Neural cell (in vitro differentiated cells): ENCODE measurements around the gene CRCP. TPM values are rescaled to one million over a fixed set of nuclear protein-coding genes. Genes with fewer than 3 reads are reported as not detected.
"Not testable (repeated sequence)": the region's sequence is repeated elsewhere in the genome, so short reads cannot be mapped to it uniquely, and the experiment has no call there.

Source experiments
- H2AFZ ChIP-seq: fragments of 200-600, 300-800 bp; sonication (generic), shearing (Covaris generic); 2 replicates; pipeline ENCODE4 v1.6.0; 2014; ENCODE audit warnings: low read depth, mild to moderate bottlenecking, antibody characterized with exemption, low read length, moderate library complexity
- H3F3A ChIP-seq: fragments of 200-600 bp; shearing (Covaris generic); 2 replicates; pipeline ENCODE4 v1.6.1; 2016; ENCODE audit warnings: mild to moderate bottlenecking, moderate library complexity, mixed read lengths, antibody characterized with exemption, low read length; ENCODE audit not compliant: insufficient read depth, poor library complexity, severe bottlenecking
- H3K27ac ChIP-seq: fragments of 200-600, 300-800 bp; sonication (generic), shearing (Covaris generic); 2 replicates; pipeline ENCODE4 v1.5.1; 2014; ENCODE audit warnings: mild to moderate bottlenecking, low read length, moderate library complexity
- H3K27me3 ChIP-seq: fragments of 300-800, 200-600 bp; sonication (generic), shearing (Covaris generic); 2 replicates; pipeline ENCODE4 v1.6.0; 2014; ENCODE audit warnings: mild to moderate bottlenecking, low read depth, low read length, moderate library complexity; ENCODE audit not compliant: insufficient read depth
- H3K36me3 ChIP-seq: fragments of 300-800, 200-600 bp; sonication (generic), shearing (Covaris generic); 2 replicates; pipeline ENCODE4 v1.5.1; 2014; ENCODE audit warnings: mild to moderate bottlenecking, antibody characterized with exemption, low read length, moderate library complexity; ENCODE audit not compliant: insufficient read depth
- H3K4me2 ChIP-seq: fragments of 300-800, 200-600 bp; sonication (generic), shearing (Covaris generic); 2 replicates; pipeline ENCODE4 v1.6.0; 2014; ENCODE audit warnings: mild to moderate bottlenecking, low read length
- H3K4me3 ChIP-seq: fragments of 300-800, 200-600 bp; sonication (generic), shearing (Covaris generic); 2 replicates; pipeline ENCODE4 v1.5.1; 2014; ENCODE audit warnings: mild to moderate bottlenecking, low read length, moderate library complexity
- H3K79me2 ChIP-seq: fragments of 200-600 bp; shearing (Covaris generic); replicated peaks from 2 replicates; pipeline ENCODE4 v1.6.0; 2014; ENCODE audit warnings: mild to moderate bottlenecking, low read length, moderate library complexity; ENCODE audit not compliant: insufficient read depth
- H3K9ac ChIP-seq: fragments of 300-800, 200-600 bp; sonication (generic), shearing (Covaris generic); 2 replicates; pipeline ENCODE4 v1.6.1; 2016; ENCODE audit warnings: mild to moderate bottlenecking, low read length, mixed read lengths
- H3K9me2 ChIP-seq: fragments of 200-600 bp; shearing (Covaris generic); 2 replicates; pipeline ENCODE4 v1.6.1; 2016; ENCODE audit warnings: mild to moderate bottlenecking, low read length, mixed read lengths; ENCODE audit not compliant: insufficient read depth
- H3K9me3 ChIP-seq: fragments of 200-600, 300-800 bp; sonication (generic), shearing (Covaris generic); 2 replicates; pipeline ENCODE4 v1.6.1; 2016; ENCODE audit warnings: mild to moderate bottlenecking, mixed run types, low read length, moderate library complexity, mixed read lengths
- H4K20me1 ChIP-seq: fragments of 200-600 bp; shearing (Covaris generic); 2 replicates; pipeline ENCODE4 v1.6.1; 2016; ENCODE audit warnings: mild to moderate bottlenecking, mixed run types; ENCODE audit not compliant: insufficient read depth
- EP300 ChIP-seq: fragments of 450-650 bp; conservative IDR thresholded peaks from 2 replicates; pipeline ENCODE4 v1.6.1; 2014; ENCODE audit warnings: antibody characterized with exemption, mild to moderate bottlenecking, moderate library complexity; ENCODE audit not compliant: poor library complexity, severe bottlenecking
- EZH2 ChIP-seq: fragments of 200-600, 300-800 bp; shearing (Covaris generic), sonication (generic); IDR thresholded peaks from 2 replicates; pipeline ENCODE4 v1.6.1; 2014; ENCODE audit warnings: antibody characterized with exemption, low read length, borderline replicate concordance, mild to moderate bottlenecking; ENCODE audit not compliant: insufficient read depth, poor library complexity, severe bottlenecking
- MXI1 ChIP-seq: fragments of 450-650 bp; conservative IDR thresholded peaks from 2 replicates; pipeline ENCODE4 v1.6.1; 2014; ENCODE audit warnings: antibody characterized with exemption, mild to moderate bottlenecking; ENCODE audit not compliant: poor library complexity, severe bottlenecking
- POLR2AphosphoS5 ChIP-seq: IDR thresholded peaks from 2 replicates; pipeline ENCODE4 v1.6.1; 2012
- RAD21 ChIP-seq: fragments of 450-650 bp; conservative IDR thresholded peaks from 2 replicates; pipeline ENCODE4 v1.6.1; 2014; ENCODE audit warnings: antibody characterized with exemption, mild to moderate bottlenecking, moderate library complexity
- SMC3 ChIP-seq: fragments of 450-650 bp; conservative IDR thresholded peaks from 2 replicates; pipeline ENCODE4 v1.6.1; 2014; ENCODE audit warnings: antibody characterized with exemption, mild to moderate bottlenecking, moderate library complexity; ENCODE audit not compliant: poor library complexity
- TAF1 ChIP-seq: IDR thresholded peaks from 2 replicates; pipeline ENCODE4 v1.6.1; 2012; ENCODE audit warnings: low read depth
- polyA plus RNA-seq: library from polyadenylated mRNA; depleted of rRNA; stranded (reverse); fragments of >200 nt; gene quantifications from 2 replicates; pipeline ENCODE4 v1.2.3, GENCODE V29; 2014
- TF ChIP-seq, protein P1 (sequence below): fragments of 450-650 bp; IDR thresholded peaks from 2 replicates; pipeline ENCODE4 v1.5.1; 2014; ENCODE audit warnings: antibody characterized with exemption, mild to moderate bottlenecking, moderate library complexity; ENCODE audit not compliant: poor library complexity, severe bottlenecking
- TF ChIP-seq, protein P2 (sequence below): IDR thresholded peaks from 2 replicates; pipeline ENCODE4 v1.6.1; 2012; ENCODE audit warnings: borderline replicate concordance

Gene CRCP
- polyA plus RNA-seq, 1 donor from 2014 or later = 53.6 TPM

DNA sequence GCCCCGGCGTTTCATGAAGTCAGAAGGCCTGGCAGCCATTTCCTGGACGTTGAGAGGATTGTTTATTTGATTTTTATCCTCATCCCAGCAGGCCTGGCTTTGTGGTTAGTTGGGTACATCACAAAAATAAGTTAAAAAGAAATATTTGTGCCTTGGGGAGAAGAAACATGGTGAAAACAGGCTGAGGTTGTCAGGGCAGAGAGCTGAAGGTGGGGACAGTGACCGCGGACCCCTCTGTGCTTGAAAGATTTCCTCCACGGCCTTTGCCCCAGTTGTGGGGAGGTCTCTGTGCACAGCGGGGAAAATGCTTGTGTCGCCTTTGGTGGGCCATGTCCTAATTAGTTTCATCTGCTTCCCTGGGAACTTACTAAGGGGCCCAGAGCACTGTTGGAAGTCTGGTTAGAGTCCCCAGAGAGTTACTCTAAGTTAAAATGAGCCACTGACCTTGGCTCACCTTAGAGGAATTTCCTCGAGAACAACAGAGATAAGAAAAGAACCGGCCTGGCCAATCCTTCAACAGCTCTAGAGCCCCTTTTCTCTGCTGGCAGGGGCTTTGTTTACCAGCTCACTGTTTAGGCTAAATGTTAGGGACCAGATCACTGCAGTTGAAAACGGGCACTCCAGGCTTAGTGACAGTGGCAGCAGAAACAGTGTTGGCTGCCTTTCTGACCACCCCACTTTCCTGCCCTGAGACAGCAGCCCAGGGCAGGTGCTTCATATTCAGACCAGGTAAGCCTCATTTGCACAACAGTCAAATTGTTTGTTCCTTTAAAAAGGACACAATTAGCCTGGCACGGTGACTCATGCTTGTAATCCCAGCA lies 37.9 kb downstream of the CRCP start:
- Histone ChIP-seq H3K9me2 (no peaks in the 10 kb centered on the region), H3K4me3 (no peak overlapping the region), H3F3A (no peaks in the 10 kb centered on the region), H4K20me1 (no peaks in the 10 kb centered on the region), H3K27ac (no peak overlapping the region), H2AFZ (no peak overlapping the region), H3K9me3 (no peaks in the 10 kb centered on the region), H3K79me2 (no peaks in the 10 kb centered on the region), H3K9ac (no peak overlapping the region), H3K36me3 (peaks cover 14% of the 10 kb centered on the region), H3K4me2 (no peak overlapping the region), H3K27me3 (no peaks in the 10 kb centered on the region)
- TF ChIP-seq, protein P1, sequence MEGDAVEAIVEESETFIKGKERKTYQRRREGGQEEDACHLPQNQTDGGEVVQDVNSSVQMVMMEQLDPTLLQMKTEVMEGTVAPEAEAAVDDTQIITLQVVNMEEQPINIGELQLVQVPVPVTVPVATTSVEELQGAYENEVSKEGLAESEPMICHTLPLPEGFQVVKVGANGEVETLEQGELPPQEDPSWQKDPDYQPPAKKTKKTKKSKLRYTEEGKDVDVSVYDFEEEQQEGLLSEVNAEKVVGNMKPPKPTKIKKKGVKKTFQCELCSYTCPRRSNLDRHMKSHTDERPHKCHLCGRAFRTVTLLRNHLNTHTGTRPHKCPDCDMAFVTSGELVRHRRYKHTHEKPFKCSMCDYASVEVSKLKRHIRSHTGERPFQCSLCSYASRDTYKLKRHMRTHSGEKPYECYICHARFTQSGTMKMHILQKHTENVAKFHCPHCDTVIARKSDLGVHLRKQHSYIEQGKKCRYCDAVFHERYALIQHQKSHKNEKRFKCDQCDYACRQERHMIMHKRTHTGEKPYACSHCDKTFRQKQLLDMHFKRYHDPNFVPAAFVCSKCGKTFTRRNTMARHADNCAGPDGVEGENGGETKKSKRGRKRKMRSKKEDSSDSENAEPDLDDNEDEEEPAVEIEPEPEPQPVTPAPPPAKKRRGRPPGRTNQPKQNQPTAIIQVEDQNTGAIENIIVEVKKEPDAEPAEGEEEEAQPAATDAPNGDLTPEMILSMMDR = no peak

DNA sequence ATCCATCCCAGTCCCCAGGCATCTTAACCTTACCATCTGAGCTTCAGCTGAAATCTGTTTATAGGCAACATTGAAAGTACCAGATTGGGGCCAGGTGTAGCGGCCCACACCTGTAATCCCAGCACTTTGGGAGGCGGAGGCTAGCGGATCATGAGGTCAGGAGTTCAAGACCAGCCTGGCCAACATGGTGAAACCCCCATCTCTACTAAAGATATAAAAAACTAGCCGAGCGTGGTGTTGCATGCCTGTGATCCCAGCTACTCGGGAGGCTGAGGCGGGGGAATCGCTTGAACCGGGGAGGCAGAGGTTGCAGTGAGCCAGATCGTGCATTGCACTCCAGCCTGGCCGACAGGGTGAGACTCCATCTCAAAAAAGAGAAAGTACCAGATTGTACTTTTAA lies 39.0 kb downstream of the CRCP start:
- Histone ChIP-seq H3F3A (no peaks in the 10 kb centered on the region), H3K9ac (no peak overlapping the region), H4K20me1 (no peaks in the 10 kb centered on the region), H3K27ac (no peak overlapping the region), H3K27me3 (no peaks in the 10 kb centered on the region), H3K9me3 (no peaks in the 10 kb centered on the region), H2AFZ (no peak overlapping the region), H3K36me3 (peaks cover 10% of the 10 kb centered on the region), H3K4me3 (no peak overlapping the region), H3K79me2 (no peaks in the 10 kb centered on the region), H3K9me2 (no peaks in the 10 kb centered on the region), H3K4me2 (no peak overlapping the region)
- no peak for TF ChIP-seq SMC3
- TF ChIP-seq, protein P2, sequence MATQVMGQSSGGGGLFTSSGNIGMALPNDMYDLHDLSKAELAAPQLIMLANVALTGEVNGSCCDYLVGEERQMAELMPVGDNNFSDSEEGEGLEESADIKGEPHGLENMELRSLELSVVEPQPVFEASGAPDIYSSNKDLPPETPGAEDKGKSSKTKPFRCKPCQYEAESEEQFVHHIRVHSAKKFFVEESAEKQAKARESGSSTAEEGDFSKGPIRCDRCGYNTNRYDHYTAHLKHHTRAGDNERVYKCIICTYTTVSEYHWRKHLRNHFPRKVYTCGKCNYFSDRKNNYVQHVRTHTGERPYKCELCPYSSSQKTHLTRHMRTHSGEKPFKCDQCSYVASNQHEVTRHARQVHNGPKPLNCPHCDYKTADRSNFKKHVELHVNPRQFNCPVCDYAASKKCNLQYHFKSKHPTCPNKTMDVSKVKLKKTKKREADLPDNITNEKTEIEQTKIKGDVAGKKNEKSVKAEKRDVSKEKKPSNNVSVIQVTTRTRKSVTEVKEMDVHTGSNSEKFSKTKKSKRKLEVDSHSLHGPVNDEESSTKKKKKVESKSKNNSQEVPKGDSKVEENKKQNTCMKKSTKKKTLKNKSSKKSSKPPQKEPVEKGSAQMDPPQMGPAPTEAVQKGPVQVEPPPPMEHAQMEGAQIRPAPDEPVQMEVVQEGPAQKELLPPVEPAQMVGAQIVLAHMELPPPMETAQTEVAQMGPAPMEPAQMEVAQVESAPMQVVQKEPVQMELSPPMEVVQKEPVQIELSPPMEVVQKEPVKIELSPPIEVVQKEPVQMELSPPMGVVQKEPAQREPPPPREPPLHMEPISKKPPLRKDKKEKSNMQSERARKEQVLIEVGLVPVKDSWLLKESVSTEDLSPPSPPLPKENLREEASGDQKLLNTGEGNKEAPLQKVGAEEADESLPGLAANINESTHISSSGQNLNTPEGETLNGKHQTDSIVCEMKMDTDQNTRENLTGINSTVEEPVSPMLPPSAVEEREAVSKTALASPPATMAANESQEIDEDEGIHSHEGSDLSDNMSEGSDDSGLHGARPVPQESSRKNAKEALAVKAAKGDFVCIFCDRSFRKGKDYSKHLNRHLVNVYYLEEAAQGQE = no peak
- no peak for TF ChIP-seq TAF1
- no peak for TF ChIP-seq MXI1
- no peak for TF ChIP-seq POLR2AphosphoS5
- TF ChIP-seq EZH2 = no peak
- TF ChIP-seq, protein P1 = no peak
- TF ChIP-seq RAD21 = no peak
- TF ChIP-seq EP300 = no peak

DNA sequence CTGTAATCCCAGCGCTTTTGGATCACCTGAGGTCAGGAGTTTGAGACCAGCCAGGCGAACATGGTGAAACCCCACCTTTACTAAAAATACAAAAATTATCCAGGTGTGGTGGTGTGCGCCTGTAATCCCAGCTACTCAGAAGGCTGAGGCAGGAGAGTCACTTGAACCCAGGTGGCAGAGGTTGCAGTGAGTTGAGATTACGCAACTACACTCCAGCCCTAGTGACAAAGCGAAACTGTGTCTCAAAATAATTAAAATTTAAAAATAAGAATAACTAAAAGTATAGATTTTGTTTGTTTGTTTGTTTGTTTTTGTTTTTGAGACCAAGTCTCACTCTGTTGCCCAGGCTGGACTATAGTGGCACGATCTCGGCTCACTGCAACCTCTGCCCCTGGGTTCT lies 41.4 kb downstream of the CRCP start:
- not testable (repeated sequence) for H4K20me1 ChIP-seq, H3K9ac ChIP-seq, H3K4me3 ChIP-seq, H3K27ac ChIP-seq, H2AFZ ChIP-seq, H3K9me2 ChIP-seq, H3F3A ChIP-seq, H3K79me2 ChIP-seq, H3K27me3 ChIP-seq, H3K36me3 ChIP-seq, H3K4me2 ChIP-seq, H3K9me3 ChIP-seq
